Epithelial cell of proximal tubule (primary cell): Measurements from ENCODE around the gene CBARP. TPM values are rescaled to one million over a fixed set of nuclear protein-coding genes. Genes with fewer than 3 reads are reported as not detected.

ENCODE experiments used
- DNase-seq: peaks from one replicate; pipeline ENCODE4 v3.0.0-alpha.2; 2011; ENCODE audit warnings: low read depth
- H3K4me3 ChIP-seq: 2 replicates; pipeline ENCODE4 v1.5.1; 2011; ENCODE audit warnings: low read depth, mild to moderate bottlenecking, low read length
- total RNA-seq: library from RNA; depleted of rRNA; stranded (reverse); fragments of >200 nt; gene quantifications from 2 replicates; pipeline ENCODE4 v1.2.3, GENCODE V29; 2015
- TF ChIP-seq, protein P1 (sequence below): conservative IDR thresholded peaks from 2 replicates; pipeline ENCODE4 v1.5.1; 2012; ENCODE audit warnings: low read depth, mild to moderate bottlenecking, low read length

CBARP gene, protein sequence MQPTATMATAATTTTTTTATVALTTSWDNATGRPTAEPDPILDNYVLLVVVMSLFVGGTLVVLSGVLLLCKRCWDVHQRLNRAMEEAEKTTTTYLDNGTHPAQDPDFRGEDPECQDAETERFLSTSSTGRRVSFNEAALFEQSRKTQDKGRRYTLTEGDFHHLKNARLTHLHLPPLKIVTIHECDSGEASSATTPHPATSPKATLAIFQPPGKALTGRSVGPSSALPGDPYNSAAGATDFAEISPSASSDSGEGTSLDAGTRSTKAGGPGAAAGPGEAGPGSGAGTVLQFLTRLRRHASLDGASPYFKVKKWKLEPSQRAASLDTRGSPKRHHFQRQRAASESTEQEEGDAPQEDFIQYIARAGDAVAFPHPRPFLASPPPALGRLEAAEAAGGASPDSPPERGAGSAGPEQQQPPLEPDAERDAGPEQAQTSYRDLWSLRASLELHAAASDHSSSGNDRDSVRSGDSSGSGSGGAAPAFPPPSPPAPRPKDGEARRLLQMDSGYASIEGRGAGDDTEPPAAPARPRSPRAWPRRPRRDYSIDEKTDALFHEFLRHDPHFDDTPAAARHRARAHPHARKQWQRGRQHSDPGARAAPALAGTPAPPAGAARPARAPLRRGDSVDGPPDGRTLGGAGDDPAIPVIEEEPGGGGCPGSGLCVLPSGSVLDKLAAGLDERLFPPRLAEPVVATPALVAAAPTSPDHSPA
- 6.8 and 9.7 TPM in 2 replicates for total RNA-seq

DNA sequence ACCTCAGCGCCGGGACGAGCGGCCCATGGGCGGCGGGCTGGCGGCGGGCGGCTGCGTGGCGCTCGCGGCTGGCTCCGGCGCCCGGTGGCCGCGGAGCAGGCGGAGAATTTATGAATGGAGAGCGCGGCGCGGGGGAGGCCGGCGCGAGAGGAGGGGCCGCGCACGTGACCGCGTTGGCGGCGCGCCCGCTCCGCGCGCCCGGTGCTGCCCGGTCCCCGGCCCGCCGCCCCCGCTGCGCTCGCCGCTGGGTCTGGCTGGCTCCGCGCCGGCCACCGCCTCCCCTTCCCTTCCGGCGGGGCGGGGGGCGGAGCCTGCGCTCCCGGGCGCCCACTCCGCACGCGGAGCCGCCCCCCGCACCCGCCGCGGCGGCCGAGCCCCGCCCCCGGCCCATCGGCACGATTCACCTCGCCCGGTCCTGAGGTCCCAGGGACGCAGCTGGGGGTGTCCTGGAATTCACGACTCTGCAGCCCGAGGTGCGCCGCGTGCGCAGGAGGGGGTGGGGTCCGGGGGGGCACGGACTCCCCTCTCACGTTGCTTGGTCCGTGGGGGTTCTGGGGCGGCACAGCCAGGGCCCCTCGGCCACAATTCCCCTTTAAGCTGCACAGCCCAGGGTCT, at the start of gene CBARP:
Gene CBARP, minus strand, starts transcription at position 252 of the 615 bp plus-strand sequence. CDS start 1,905 bp downstream, outside the sequence.
- no peak for DNase-seq
- TF ChIP-seq, protein P1, sequence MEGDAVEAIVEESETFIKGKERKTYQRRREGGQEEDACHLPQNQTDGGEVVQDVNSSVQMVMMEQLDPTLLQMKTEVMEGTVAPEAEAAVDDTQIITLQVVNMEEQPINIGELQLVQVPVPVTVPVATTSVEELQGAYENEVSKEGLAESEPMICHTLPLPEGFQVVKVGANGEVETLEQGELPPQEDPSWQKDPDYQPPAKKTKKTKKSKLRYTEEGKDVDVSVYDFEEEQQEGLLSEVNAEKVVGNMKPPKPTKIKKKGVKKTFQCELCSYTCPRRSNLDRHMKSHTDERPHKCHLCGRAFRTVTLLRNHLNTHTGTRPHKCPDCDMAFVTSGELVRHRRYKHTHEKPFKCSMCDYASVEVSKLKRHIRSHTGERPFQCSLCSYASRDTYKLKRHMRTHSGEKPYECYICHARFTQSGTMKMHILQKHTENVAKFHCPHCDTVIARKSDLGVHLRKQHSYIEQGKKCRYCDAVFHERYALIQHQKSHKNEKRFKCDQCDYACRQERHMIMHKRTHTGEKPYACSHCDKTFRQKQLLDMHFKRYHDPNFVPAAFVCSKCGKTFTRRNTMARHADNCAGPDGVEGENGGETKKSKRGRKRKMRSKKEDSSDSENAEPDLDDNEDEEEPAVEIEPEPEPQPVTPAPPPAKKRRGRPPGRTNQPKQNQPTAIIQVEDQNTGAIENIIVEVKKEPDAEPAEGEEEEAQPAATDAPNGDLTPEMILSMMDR = no peak
- H3K4me3 ChIP-seq = peak within 1 kb of the TSS; percentile 73

DNA sequence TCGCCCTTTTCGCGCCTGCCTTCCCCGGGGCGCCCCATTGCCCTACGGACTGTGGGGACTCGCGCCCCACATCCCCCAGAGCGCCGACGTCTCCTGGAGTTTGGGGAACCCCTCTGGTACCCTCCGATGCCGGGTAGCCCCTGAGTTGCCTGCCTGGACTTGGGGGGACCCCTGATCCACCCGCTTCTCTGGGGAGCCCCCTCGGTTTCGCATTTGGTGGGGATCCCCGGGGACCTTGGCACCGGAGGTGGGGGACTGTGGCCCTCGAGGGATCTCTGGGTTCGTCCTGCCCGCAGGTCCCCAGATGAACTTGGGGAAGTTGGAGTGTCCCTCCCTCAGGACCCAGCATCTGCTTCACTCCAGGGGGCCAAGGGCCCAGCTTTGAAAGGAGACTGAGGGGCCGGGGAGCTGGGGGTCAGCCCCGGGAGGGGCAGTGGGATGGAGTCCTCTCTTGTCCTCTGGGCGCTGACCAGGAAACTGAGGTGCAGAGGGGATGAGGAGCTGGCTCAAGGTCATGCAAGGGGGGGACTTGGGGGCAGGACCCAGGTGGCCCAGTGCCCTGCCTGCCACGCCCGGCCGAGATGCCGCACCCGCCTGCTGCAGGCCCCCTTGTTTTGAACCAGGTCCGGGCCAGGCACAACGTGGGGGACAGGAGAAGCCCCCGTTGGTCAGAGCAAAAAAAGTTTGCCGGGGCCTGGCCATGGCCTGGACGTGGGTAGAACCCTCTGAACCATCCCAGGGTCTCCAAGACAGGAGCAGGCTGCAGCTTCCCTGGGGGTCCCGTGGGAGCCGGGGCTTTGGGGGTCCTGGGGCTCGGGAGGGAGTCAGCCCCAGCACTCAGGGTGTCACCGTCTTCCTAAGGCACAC, 48.9 kb upstream of the CBARP start:
- no peak overlapping the region for H3K4me3 ChIP-seq

DNA sequence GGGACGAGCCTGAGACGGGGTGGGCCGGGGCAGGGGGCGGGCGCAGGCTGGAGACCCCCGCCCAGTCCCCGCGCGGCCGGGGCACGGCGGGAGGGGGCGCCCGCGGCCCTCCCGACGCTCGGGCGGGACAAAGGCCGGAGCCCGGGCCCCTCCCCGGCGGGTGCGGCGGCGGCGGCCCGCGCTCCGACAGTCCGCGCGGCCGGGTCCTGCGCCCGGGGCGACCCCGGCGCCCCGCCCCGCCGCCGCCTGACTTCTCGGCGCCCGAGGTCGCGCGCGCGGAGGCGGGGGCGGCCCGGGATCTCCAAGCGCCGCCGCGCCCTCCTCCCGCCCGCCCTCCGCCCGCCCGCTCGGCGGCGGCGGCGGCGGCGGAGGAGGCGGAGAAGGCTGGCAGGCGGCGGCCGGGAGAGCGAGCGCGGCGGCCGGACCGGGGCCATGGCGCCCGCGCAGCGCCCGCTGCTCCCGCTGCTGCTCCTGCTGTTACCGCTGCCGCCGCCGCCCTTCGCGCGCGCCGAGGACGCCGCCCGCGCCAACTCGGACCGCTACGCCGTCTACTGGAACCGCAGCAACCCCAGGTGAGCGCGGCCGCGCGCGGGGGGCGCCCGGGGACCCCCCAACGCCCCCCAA, 48.0 kb upstream of the CBARP start, which contains the start of gene EFNA2:
Gene EFNA2, plus strand, starts transcription at position 137 of the 624 bp plus-strand sequence. Its CDS starts 296 bp downstream, at position 433.
- no peak within 1 kb of the TSS for H3K4me3 ChIP-seq
- no peak for DNase-seq
- TF ChIP-seq, protein P1 = no peak

More for the DNA sequence above, 48.9 kb upstream of the CBARP start:
- DNase-seq = no peak
- TF ChIP-seq, protein P1 = no peak

DNA sequence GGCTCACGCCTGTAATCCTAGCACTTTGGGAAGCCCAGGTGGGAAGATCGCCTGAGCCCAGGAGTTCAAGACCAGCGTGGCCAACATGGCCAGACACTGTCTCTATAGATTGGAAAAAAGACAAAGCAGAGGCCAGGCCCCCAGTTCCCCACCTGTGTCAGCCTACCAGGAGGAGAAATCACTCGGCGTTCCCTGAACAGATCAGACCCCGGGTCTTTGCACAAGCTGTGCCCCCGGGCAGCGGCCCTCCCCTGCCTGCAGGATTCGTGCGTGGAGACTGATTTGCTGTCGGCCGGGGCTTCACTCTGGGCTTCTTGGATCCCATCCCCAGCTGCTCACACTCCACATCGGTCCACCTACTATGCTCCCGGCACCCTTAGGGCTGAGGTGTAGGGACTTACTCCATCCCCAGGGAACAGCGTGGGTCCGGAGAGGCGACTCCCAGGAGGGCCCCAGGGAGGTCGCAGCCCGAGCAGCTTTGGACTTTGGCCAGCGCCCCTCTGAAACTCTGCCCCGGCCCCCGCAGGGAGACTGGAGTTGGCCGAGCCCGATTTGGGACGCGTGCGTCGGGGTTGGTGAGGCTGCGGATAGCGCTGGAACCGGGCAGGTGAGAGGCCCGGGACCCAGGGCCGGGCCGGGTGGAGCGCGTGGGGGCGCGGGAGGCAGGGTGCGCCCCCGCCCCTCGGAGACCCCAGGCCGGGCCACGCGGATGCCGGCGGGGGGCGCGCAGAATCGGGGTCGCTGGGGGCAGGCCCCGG, 47.4 kb upstream of the CBARP start:
- no peak overlapping the region for H3K4me3 ChIP-seq

DNA sequence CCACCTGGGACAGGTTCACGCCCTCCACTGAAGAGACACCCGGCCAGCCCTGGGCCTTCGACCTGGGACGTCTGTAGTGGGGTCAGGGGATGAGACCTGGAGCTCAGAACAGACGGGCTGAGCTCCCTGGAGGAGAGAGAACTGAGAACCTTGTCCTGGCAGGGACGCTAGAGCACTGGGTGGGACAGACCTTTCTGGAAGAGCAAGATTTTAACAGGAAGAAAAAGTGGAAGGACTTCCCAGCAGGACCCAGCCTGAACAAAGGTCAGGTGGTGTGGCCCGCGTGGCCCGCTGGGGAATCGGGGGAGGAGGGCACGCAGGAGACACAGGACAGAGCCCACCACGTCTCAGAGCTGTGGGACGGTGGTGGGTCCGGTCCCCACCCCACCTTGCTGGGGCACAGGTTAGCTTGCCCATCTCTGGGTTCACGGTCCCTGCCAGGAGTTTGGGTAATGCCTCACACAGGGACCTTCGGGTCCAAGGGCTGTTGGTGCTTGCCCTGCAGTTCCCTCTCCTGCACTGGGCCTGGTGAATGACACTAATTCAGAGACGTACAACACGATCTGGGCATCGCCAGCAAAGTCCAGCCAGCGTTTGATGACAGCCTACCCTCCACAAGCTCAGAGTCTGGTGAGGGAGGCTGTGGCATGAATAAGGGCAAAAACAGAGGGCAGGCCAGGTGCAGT, 46.6 kb upstream of the CBARP start:
- TF ChIP-seq, protein P1 = no peak
- no peak overlapping the region for H3K4me3 ChIP-seq
- no peak for DNase-seq

More for the DNA sequence above, 47.4 kb upstream of the CBARP start:
- no peak for DNase-seq
- TF ChIP-seq, protein P1 = no peak
